Measurements from ENCODE around the gene ALX4.

DNA sequence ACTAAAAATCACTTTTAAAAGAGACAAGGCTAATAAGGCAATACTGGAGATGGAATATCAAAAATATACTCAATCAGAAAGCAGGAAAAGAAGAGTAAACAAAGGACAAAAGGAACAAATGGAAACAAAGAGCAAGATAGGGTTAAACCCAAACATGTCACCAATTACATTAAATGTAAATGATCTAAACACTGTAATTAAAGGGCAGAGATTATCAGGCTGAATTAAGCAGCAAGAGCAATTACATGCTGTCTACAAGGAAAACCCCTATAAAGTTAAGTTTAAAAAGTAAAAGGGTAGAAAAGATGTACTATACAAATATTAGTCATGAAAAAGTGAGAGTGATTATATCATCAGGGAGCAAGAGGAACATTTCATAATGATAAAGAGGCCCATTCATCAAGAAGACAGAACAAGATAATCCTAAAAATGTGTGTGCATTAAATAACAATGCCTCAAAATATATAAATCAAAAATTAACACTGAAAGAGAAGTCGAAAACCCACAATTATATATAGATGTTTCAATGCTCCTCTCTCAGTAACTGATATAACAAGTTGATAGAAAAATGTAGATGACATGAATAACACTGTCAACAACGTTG is 56.8 kb downstream of the ALX4 start:
- TF ChIP-seq, protein P1, sequence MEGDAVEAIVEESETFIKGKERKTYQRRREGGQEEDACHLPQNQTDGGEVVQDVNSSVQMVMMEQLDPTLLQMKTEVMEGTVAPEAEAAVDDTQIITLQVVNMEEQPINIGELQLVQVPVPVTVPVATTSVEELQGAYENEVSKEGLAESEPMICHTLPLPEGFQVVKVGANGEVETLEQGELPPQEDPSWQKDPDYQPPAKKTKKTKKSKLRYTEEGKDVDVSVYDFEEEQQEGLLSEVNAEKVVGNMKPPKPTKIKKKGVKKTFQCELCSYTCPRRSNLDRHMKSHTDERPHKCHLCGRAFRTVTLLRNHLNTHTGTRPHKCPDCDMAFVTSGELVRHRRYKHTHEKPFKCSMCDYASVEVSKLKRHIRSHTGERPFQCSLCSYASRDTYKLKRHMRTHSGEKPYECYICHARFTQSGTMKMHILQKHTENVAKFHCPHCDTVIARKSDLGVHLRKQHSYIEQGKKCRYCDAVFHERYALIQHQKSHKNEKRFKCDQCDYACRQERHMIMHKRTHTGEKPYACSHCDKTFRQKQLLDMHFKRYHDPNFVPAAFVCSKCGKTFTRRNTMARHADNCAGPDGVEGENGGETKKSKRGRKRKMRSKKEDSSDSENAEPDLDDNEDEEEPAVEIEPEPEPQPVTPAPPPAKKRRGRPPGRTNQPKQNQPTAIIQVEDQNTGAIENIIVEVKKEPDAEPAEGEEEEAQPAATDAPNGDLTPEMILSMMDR (IDR thresholded peaks at IDR 0.05) = no peak
- no peak for TF ChIP-seq POLR2A (IDR thresholded peaks at IDR 0.05)
